CD14-positive monocyte (primary cell): ENCODE measurements around the gene ZNHIT2. TPM values are rescaled to one million over a fixed set of nuclear protein-coding genes. Genes with fewer than 3 reads are reported as not detected.
A peak's percentile ranks its signal among the peaks of the same experiment; 100 is the strongest.

Experiments used
- DNase-seq, 3 donors: peaks; one replicate each; pipeline ENCODE4 v3.0.0-alpha.2; 2011 to 2022
- H2AFZ ChIP-seq: 2 replicates; pipeline ENCODE4 v1.6.0; 2012; ENCODE audit warnings: mild to moderate bottlenecking, low read depth, low read length, inconsistent platforms; ENCODE audit not compliant: insufficient read depth, poor library complexity, severe bottlenecking
- H3K27ac ChIP-seq, 2 donors: 1 replicate in 1 of 2; 2 replicates in 1 of 2; pipeline ENCODE4 v1.5.1; 2012 to 2013; ENCODE audit warnings: low read length in 2 of 2, control low read depth in 1 of 2, inconsistent platforms in 1 of 2, low read depth in 1 of 2, mild to moderate bottlenecking in 1 of 2
- H3K27me3 ChIP-seq, 2 donors: one replicate each; pipeline versions ENCODE4 v1.6.0 to v1.6.1; 2011 to 2013; ENCODE audit warnings: low read length in 2 of 2; ENCODE audit not compliant: control insufficient read depth in 2 of 2, insufficient read depth in 2 of 2
- H3K36me3 ChIP-seq, 2 donors: replicated peaks in 1 of 2; 1 replicate in 1 of 2; 2 replicates in 1 of 2; pipeline versions ENCODE4 v1.5.1 to v1.6.1; 2012 to 2013; ENCODE audit warnings: low read length in 2 of 2, control low read depth in 1 of 2, inconsistent platforms in 1 of 2, mild to moderate bottlenecking in 1 of 2; ENCODE audit not compliant: insufficient read depth in 2 of 2, control insufficient read depth in 1 of 2
- H3K4me1 ChIP-seq, 2 donors: 1 replicate in 1 of 2; 2 replicates in 1 of 2; pipeline versions ENCODE4 v1.5.1 to v1.6.1; 2012 to 2013; ENCODE audit warnings: low read length in 2 of 2, control low read depth in 1 of 2, inconsistent platforms in 1 of 2, mild to moderate bottlenecking in 1 of 2, moderate library complexity in 1 of 2; ENCODE audit not compliant: insufficient read depth in 2 of 2, control insufficient read depth in 1 of 2
- H3K4me2 ChIP-seq: replicated peaks from 2 replicates; pipeline ENCODE3; 2012; ENCODE audit warnings: low read length, moderate library complexity, mild to moderate bottlenecking; ENCODE audit not compliant: poor library complexity, severe bottlenecking; ENCODE audit errors: extremely low read depth
- H3K4me3 ChIP-seq, 3 experiments: fragments of 200-600 bp in 1 of 3; sonication (generic) in 1 of 3; replicated peaks in 1 of 3; 1 replicate in 2 of 3; 2 replicates in 1 of 3; pipeline ENCODE4 v1.5.1; 2011 to 2013; ENCODE audit warnings: low read length in 3 of 3, mild to moderate bottlenecking in 3 of 3, control low read depth in 2 of 3, low read depth in 2 of 3, inconsistent platforms in 1 of 3, moderate library complexity in 1 of 3
- H3K79me2 ChIP-seq: 2 replicates; pipeline ENCODE4 v1.6.0; 2012; ENCODE audit warnings: mild to moderate bottlenecking, control low read depth, inconsistent platforms, low read length, moderate library complexity; ENCODE audit not compliant: insufficient read depth
- H3K9ac ChIP-seq: 2 replicates; pipeline ENCODE4 v1.6.0; 2017; ENCODE audit warnings: low read length, mild to moderate bottlenecking; ENCODE audit not compliant: insufficient read depth, poor library complexity, severe bottlenecking
- H3K9me3 ChIP-seq, 2 donors: replicated peaks in 1 of 2; 1 replicate in 1 of 2; 2 replicates in 1 of 2; pipeline versions ENCODE4 v1.5.1 to v1.6.1; 2012 to 2013; ENCODE audit warnings: low read length in 2 of 2, control low read depth in 1 of 2; ENCODE audit not compliant: control insufficient read depth in 1 of 2, insufficient read depth in 1 of 2
- H4K20me1 ChIP-seq: 2 replicates; pipeline ENCODE4 v1.6.0; 2012; ENCODE audit warnings: mild to moderate bottlenecking, low read length, control low read depth, moderate library complexity; ENCODE audit not compliant: insufficient read depth
- H3K27ac Mint-ChIP-seq, 7 donors: one replicate each; pipeline ENCODE4 v1.8.0; 2020; ENCODE audit warnings: mild to moderate bottlenecking in 7 of 7, mixed read lengths in 7 of 7, moderate library complexity in 6 of 7, inconsistent platforms in 2 of 7
- H3K27me3 Mint-ChIP-seq, 3 donors: one replicate each; pipeline ENCODE4 v1.8.0; 2021 to 2022; ENCODE audit warnings: low read depth in 3 of 3, mild to moderate bottlenecking in 3 of 3, mixed read lengths in 3 of 3, moderate library complexity in 3 of 3, inconsistent platforms in 1 of 3
- H3K36me3 Mint-ChIP-seq, 2 donors: one replicate each; pipeline ENCODE4 v1.8.0; 2020; ENCODE audit warnings: mixed read lengths in 2 of 2, inconsistent platforms in 1 of 2, mild to moderate bottlenecking in 1 of 2
- H3K4me1 Mint-ChIP-seq: one replicate; pipeline ENCODE4 v1.8.0; 2020; ENCODE audit warnings: mild to moderate bottlenecking, mixed read lengths
- H3K4me3 Mint-ChIP-seq, 2 donors: one replicate each; pipeline ENCODE4 v1.8.0; 2020; ENCODE audit warnings: mild to moderate bottlenecking in 2 of 2, mixed read lengths in 2 of 2, moderate library complexity in 1 of 2
- H3K9me3 Mint-ChIP-seq, 7 donors: one replicate each; pipeline ENCODE4 v1.8.0; 2020 to 2022; ENCODE audit warnings: mixed read lengths in 7 of 7, mild to moderate bottlenecking in 6 of 7, moderate library complexity in 6 of 7, inconsistent platforms in 2 of 7
- WGBS: methylation state at CpG from one replicate; pipeline ENCODE4 v1.1.5; 2013; ENCODE audit warnings: missing lambda C conversion rate; ENCODE audit not compliant: insufficient coverage; 5-methylcytosine and 5-hydroxymethylcytosine counted together
- intact Hi-C, 2 donors: fragments of 100-400 bp; cut with micrococcal nuclease; formaldehyde crosslinking; loops; one replicate each; pipeline versions ENCODE4 v1.15.0 to v1.15.1; 2023
- polyA plus RNA-seq, 3 donors: library from polyadenylated mRNA; depleted of rRNA in 1 of 3; unstranded in 2 of 3; stranded (reverse) in 1 of 3; fragments of 300-500 nt in 2 of 3; fragments of >200 nt in 1 of 3; fragmentation: Illumina TruSeq in 2 of 3; gene quantifications; 1 replicate in 2 of 3; 2 replicates in 1 of 3; pipeline ENCODE4 v1.2.3, GENCODE V29; 2012 to 2021
- TF ChIP-seq, protein P1 (sequence below): fragments of 200-600 bp; IDR thresholded peaks from one replicate; pipeline ENCODE4 v1.8.0; 2022; ENCODE audit warnings: antibody characterized with exemption, mild to moderate bottlenecking

ZNHIT2 gene
- polyA plus RNA-seq, 3 donors: 2.1 to 9.4 (median 5.8) TPM

DNA sequence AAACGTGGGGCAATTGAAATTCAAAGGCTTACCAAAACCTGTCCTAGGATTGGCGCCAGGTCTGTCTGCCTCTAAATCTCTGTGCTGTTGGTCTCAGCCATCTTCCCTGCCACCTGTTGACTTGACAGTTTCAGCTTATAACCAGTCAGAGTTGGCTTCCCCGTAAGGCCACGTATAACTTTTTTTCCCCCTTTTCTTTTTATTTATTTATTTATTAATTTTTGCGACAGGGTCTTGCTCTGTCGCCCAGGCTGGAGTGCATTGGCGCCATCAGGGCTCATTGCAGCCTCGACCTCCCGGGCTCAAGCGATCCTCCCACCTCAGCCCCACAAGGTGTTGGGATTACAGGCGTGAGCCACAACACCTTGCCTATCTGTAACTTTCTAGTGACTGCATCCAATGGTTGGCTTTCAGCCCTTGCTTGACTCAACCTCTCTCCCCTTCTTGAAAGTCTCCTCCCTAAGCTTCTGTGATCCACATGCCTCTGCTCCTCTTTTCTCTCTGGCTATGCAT, 18.2 kb upstream of the ZNHIT2 start:
- Histone ChIP-seq H3K4me2 (peak overlapping the region; percentile 95), H3K27ac (peak overlapping the region; percentile 99 to 100), H3K4me3 (peak overlapping the region; percentile 51 to 98 (median 92)), H3K9ac (peak overlapping the region; percentile 99), H3K36me3 (peaks cover 17 to 21% of the 10 kb centered on the region in 2 donors), H3K9me3 (no peaks in the 10 kb centered on the region), H4K20me1 (peaks cover 22% of the 10 kb centered on the region), H3K79me2 (peaks cover 38% of the 10 kb centered on the region), H3K4me1 (peaks cover 30 to 31% of the 10 kb centered on the region in 2 donors), H3K27me3 (no peaks in the 10 kb centered on the region), H2AFZ (peak overlapping the region; percentile 84)
- Mint-ChIP-seq H3K36me3 (peaks cover 16 to 33% of the 10 kb centered on the region in 2 donors), H3K4me3 (peak overlapping the region; percentile 92 to 99), H3K27ac (peak overlapping the region; percentile 99 to 100 (median 99)), H3K27me3 (peaks cover 0 to 4% (median 2%) of the 10 kb centered on the region in 3 donors), H3K9me3 (no peaks in the 10 kb centered on the region), H3K4me1 (peaks cover 29% of the 10 kb centered on the region)
- DNase-seq: no peak
- intact Hi-C loops: loop anchor here in 1 of 2 donors (2.0 kb wide), 2 partner anchors 15 to 19 kb away; partner anchors contain the start of gene ZNHIT2
- TF ChIP-seq, protein P1, sequence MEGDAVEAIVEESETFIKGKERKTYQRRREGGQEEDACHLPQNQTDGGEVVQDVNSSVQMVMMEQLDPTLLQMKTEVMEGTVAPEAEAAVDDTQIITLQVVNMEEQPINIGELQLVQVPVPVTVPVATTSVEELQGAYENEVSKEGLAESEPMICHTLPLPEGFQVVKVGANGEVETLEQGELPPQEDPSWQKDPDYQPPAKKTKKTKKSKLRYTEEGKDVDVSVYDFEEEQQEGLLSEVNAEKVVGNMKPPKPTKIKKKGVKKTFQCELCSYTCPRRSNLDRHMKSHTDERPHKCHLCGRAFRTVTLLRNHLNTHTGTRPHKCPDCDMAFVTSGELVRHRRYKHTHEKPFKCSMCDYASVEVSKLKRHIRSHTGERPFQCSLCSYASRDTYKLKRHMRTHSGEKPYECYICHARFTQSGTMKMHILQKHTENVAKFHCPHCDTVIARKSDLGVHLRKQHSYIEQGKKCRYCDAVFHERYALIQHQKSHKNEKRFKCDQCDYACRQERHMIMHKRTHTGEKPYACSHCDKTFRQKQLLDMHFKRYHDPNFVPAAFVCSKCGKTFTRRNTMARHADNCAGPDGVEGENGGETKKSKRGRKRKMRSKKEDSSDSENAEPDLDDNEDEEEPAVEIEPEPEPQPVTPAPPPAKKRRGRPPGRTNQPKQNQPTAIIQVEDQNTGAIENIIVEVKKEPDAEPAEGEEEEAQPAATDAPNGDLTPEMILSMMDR: no peak
- 76% methylated on average over 8 of the region's 11 CpGs for WGBS

GRCh38 chr11:65134952-65135632, 17.6 kb upstream of the ZNHIT2 start:
- Histone ChIP-seq H3K4me3 (peak overlapping the region; percentile 51 to 98 (median 92)), H3K79me2 (peaks cover 38% of the 10 kb centered on the region), H3K4me2 (peak overlapping the region; percentile 95), H4K20me1 (peaks cover 24% of the 10 kb centered on the region), H3K27ac (peak overlapping the region; percentile 99 to 100), H2AFZ (peak overlapping the region; percentile 84), H3K9me3 (no peaks in the 10 kb centered on the region), H3K27me3 (no peaks in the 10 kb centered on the region), H3K9ac (peak overlapping the region; percentile 99), H3K4me1 (peaks cover 30 to 31% of the 10 kb centered on the region in 2 donors), H3K36me3 (peaks cover 23 to 27% of the 10 kb centered on the region in 2 donors)
- peak overlapping the region; percentile 92 to 99 for H3K4me3 Mint-ChIP-seq
- WGBS: 4% methylated on average over 22 of the region's 24 CpGs
- intact Hi-C loops: loop anchor here in 1 of 2 donors (2.0 kb wide), 2 partner anchors 16 to 18 kb away; partner anchors contain the start of gene ZNHIT2
- TF ChIP-seq, protein P1: no peak
- H3K4me1 Mint-ChIP-seq: peaks cover 29% of the 10 kb centered on the region
- peaks cover 21 to 39% of the 10 kb centered on the region in 2 donors for H3K36me3 Mint-ChIP-seq
- peaks cover 0 to 2% (median 2%) of the 10 kb centered on the region in 3 donors for H3K27me3 Mint-ChIP-seq
- H3K27ac Mint-ChIP-seq: peak overlapping the region; percentile 99 to 100 (median 99)
- DNase-seq: peak; percentile 90 to 93 (median 90)
- H3K9me3 Mint-ChIP-seq: no peaks in the 10 kb centered on the region
